Progenitor cell of endocrine pancreas (in vitro differentiated cells): Measurements from ENCODE around the gene WBP2. TPM values are rescaled to one million over a fixed set of nuclear protein-coding genes. Genes with fewer than 3 reads are reported as not detected.
A peak's percentile ranks its signal among the peaks of the same experiment; 100 is the strongest.

ENCODE experiments used
- DNase-seq: peaks from one replicate; pipeline ENCODE4 v3.0.0; 2021; ENCODE audit warnings: low spot score; ENCODE audit not compliant: unreplicated experiment
- H3K27ac Mint-ChIP-seq: 2 replicates; pipeline ENCODE4 v1.8.0; 2021; ENCODE audit warnings: mild to moderate bottlenecking, moderate library complexity, mixed read lengths
- H3K27me3 Mint-ChIP-seq: 2 replicates; pipeline ENCODE4 v1.8.0; 2021; ENCODE audit warnings: mixed read lengths
- H3K36me3 Mint-ChIP-seq: 2 replicates; pipeline ENCODE4 v1.8.0; 2022; ENCODE audit warnings: mixed read lengths; ENCODE audit not compliant: insufficient read depth
- H3K4me1 Mint-ChIP-seq: 2 replicates; pipeline ENCODE4 v1.8.0; 2021; ENCODE audit warnings: low read depth, mixed read lengths
- H3K4me3 Mint-ChIP-seq: 2 replicates; pipeline ENCODE4 v1.8.0; 2021; ENCODE audit warnings: low read depth, mild to moderate bottlenecking, moderate library complexity, mixed read lengths
- H3K9me3 Mint-ChIP-seq: 2 replicates; pipeline ENCODE4 v1.8.0; 2021; ENCODE audit warnings: low read depth, mixed read lengths
- total RNA-seq: library from RNA; stranded (reverse); gene quantifications from 2 replicates; pipeline ENCODE4 v1.2.1, GENCODE V29; 2021
- TF ChIP-seq, protein P1 (sequence below): fragments of 200-600 bp; sonication (generic); IDR thresholded peaks from one replicate; pipeline ENCODE4 v1.5.0; 2021; ENCODE audit warnings: antibody characterized with exemption, mild to moderate bottlenecking; ENCODE audit not compliant: unreplicated experiment

The WBP2 gene
- total RNA-seq, 1 donor from 2014 or later, result 47.9 TPM

DNA sequence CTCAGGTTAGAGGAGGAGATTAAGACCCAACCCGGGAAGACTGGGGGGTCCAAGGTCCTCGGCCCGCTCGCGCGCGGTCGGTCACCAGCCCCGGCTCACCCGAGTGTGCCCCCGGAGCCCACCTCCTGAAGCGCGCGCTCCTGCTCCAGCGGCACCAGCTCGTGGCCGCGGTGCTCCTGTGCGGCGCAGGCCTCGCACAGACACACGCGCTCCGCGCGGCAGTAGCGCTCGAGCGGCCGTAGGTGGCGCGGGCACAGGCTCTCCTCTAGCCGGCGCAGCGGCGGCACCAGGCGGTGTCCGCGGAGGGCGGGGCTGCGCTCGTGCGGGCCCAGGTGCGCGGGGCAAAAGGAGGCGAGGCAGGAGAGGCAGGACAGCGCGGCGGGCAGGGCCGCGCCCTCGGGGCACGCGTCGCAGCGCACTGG lies 22.6 kb upstream of the WBP2 start:
- Mint-ChIP-seq H3K36me3 (no peaks in the 10 kb centered on the region), H3K27me3 (peaks cover 60% of the 10 kb centered on the region)

DNA sequence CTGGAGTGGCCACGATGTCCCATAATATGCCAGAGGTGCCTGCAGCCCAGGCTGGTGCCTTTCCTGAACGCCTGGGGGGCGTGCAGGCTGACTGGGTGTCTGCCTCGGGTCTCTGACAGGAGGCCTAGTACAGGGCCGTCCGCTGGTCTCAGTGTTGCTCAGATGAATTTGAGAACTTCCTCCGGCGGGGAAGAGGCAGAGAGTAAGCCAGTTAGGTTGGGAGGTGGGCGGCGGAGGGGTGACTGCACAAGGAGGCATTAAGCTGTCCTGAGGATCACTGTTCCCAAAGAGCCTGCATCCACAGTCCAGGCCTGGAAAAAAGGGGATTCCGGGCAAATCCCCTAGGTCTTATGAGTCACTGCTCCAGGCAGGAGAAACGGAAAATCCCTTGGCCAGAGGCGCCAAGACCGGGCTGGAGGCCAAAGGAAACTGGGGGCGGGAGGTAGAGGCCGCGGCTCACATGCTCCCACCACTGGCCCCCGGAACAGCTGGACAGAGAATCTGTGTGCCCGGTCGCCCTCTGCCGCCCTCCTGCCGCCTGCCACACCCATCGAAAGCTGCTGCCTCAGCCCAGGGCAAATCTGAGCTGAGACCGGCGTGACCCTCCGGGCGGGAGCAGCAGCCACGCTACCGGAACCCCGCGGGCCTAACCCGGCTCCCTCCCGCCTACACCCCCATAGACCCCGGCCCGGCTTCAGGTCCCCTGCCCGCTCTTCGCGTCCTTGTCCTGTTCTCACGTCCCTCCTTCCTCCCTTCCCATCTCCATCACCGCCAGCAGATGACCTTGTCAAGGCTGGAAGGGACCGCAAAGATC lies 22.0 kb upstream of the WBP2 start:
- no peak for DNase-seq
- Mint-ChIP-seq H3K4me1 (peaks cover 2% of the 10 kb centered on the region), H3K4me3 (peak overlapping the region; percentile 40), H3K36me3 (no peaks in the 10 kb centered on the region), H3K27me3 (peaks cover 54% of the 10 kb centered on the region), H3K27ac (no peak overlapping the region), H3K9me3 (no peaks in the 10 kb centered on the region)
- TF ChIP-seq, protein P1, sequence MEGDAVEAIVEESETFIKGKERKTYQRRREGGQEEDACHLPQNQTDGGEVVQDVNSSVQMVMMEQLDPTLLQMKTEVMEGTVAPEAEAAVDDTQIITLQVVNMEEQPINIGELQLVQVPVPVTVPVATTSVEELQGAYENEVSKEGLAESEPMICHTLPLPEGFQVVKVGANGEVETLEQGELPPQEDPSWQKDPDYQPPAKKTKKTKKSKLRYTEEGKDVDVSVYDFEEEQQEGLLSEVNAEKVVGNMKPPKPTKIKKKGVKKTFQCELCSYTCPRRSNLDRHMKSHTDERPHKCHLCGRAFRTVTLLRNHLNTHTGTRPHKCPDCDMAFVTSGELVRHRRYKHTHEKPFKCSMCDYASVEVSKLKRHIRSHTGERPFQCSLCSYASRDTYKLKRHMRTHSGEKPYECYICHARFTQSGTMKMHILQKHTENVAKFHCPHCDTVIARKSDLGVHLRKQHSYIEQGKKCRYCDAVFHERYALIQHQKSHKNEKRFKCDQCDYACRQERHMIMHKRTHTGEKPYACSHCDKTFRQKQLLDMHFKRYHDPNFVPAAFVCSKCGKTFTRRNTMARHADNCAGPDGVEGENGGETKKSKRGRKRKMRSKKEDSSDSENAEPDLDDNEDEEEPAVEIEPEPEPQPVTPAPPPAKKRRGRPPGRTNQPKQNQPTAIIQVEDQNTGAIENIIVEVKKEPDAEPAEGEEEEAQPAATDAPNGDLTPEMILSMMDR, result no peak

More for the DNA sequence above, 22.6 kb upstream of the WBP2 start:
- Mint-ChIP-seq H3K9me3 (no peaks in the 10 kb centered on the region), H3K4me1 (peaks cover 2% of the 10 kb centered on the region), H3K4me3 (peak overlapping the region; percentile 40), H3K27ac (no peak overlapping the region)
- DNase-seq, result peak; percentile 62
- TF ChIP-seq, protein P1, result peak; percentile 62

DNA sequence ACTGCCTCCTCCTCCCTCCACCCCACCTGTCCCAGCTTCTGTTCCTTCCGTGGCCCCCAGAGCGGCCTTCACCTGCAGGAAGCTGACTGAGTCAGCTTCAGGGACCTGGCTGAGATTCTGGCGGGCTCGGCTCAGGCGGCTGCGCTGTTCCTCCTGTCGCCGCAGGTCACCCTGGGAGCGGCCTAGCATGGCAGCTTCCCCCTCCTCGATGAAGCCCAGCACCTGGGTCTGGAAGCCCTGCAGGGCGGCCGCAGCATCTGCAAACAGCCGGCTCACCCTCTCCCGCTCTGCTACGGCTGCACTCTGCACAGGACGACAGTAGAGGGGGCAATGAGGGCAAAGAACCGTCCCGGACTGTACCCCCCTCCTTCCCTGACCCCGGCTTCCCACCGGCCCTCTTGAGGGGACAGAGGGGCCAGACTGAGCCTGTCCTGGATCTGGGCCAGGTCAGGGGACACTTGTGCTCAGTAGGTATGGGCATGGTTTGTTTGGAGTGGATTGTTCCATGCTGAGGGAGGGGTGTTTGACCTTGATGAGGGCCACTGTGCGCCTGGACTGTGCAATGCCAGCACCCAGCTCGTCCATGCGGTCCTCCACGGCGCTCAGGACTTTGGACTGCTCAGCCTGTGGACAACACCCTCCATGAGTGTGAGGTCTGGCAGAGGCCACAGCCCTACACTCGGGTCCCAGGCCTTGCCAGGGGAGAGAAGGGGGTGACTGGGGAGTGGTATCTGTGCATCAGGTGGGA lies 21.2 kb upstream of the WBP2 start:
- DNase-seq, result no peak
- Mint-ChIP-seq H3K27me3 (peaks cover 46% of the 10 kb centered on the region), H3K27ac (no peak overlapping the region), H3K4me3 (no peak overlapping the region), H3K9me3 (no peaks in the 10 kb centered on the region), H3K36me3 (no peaks in the 10 kb centered on the region), H3K4me1 (peaks cover 2% of the 10 kb centered on the region)
- TF ChIP-seq, protein P1, result peak; percentile 30

DNA sequence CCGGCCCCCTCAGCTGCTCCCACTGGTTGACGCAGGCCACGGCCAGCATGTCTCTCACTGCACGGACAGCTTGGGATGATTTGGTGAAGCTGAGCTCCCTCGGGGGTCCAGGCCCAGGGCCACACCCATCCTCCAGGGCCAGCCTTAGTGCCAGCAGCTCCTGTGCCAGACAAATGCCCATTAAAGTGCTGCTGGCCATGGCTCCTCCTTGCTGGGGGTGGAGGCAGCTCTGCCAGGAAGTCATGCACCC lies 20.7 kb upstream of the WBP2 start:
- TF ChIP-seq, protein P1, result no peak
- no peaks in the 10 kb centered on the region for H3K9me3 Mint-ChIP-seq
- H3K27ac Mint-ChIP-seq, result no peak overlapping the region
- H3K4me3 Mint-ChIP-seq, result no peak overlapping the region
- peaks cover 41% of the 10 kb centered on the region for H3K27me3 Mint-ChIP-seq
- H3K4me1 Mint-ChIP-seq, result peaks cover 2% of the 10 kb centered on the region
- no peak for DNase-seq
- no peaks in the 10 kb centered on the region for H3K36me3 Mint-ChIP-seq

DNA sequence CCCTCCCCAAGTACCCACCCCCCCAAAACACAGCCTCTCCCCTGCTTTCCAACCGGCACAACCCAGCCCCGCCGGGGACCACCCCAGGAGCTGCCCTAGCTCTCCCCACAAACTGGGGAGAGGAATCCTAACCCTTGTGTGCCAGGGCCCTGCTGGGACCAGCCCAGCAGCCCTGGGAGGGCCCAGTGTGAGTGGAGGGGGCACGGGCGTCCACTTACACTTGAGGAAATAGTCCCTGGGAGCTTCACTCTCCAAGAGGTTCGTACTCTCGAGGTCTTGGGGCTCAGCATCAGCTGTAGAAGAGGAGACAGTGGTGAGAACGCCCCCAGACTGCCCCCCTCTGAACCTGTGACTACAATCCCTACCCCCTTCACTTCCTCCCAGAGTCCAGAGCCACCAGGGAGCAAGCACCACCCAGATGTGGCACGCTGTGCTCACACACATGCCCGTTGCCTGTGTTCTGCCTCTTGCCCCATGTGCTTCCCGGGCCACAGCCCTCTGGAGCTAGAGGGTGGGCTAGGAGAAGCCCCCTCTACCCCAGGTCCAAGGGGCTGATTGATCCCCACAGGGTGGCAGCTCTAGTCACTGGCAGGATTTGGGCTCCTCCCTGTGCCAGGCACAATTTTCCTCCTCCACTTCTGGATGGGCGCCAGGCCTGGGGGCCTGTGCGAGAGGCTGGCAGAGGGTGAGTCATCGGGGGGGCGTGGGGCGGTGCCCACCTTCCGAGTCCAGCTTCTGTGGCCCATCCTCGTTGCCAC lies 20.2 kb upstream of the WBP2 start:
- H3K36me3 Mint-ChIP-seq, result no peaks in the 10 kb centered on the region

More for the DNA sequence above, 20.2 kb upstream of the WBP2 start:
- H3K27ac Mint-ChIP-seq, result no peak overlapping the region
- TF ChIP-seq, protein P1, result no peak
- H3K9me3 Mint-ChIP-seq, result no peaks in the 10 kb centered on the region
- DNase-seq, result no peak
- peaks cover 36% of the 10 kb centered on the region for H3K27me3 Mint-ChIP-seq
- H3K4me3 Mint-ChIP-seq, result no peak overlapping the region
- H3K4me1 Mint-ChIP-seq, result peaks cover 2% of the 10 kb centered on the region
